Measurements from ENCODE around the gene RXRA. TPM values are rescaled to one million over a fixed set of nuclear protein-coding genes. Genes with fewer than 3 reads are reported as not detected.

The RXRA gene
- total and polyA plus RNA-seq, 2 of the 13 experiments (the other 11 are each of a cell fraction or from before 2014, with no cell fraction given), result 18.9 to 29.2 TPM

DNA sequence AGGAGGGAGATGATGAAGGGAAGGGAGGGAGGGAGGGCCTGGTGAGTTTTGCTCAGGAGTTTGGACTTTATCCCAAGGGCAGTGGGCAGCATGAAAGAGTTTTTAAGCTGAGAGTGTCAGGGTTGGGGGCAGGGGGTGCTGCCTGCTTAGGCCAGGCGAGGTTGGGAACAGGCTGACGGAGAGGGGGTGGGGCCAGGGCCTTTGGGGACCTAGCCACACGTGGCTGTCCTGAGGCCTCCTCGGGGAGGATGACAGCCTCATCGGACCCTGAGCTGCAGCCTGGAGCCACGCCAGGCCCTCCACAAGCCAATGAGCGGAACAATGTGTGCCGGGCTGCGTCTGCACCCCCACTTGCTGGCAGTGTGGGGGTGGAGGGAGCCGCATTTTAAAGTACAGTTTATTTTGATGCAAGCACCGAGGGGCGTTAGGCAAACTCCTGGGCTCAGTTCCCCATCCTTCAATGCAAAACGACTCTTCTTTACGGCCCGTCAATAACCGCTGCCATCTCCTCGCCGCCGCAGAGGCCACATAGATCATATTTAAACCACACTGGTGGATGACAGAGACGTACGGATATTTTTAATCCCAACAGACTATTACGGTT is 5.3 kb upstream of the RXRA start (continued):
- TF ChIP-seq ZNF367 (CRISPR knock-in tag; IDR thresholded peaks at IDR 0.05; ENCODE audit: borderline replicate concordance), result no peak
- TF ChIP-seq MAFK (conservative IDR thresholded peaks at IDR 0.05 in 1 of 2, IDR thresholded peaks at IDR 0.05 in 1 of 2; ENCODE audit: low read length in 2 of 2), result no peak
- no peak for TF ChIP-seq HNRNPL (IDR thresholded peaks at IDR 0.05; ENCODE audit: low read depth, low read length)
- TF ChIP-seq, protein P1, sequence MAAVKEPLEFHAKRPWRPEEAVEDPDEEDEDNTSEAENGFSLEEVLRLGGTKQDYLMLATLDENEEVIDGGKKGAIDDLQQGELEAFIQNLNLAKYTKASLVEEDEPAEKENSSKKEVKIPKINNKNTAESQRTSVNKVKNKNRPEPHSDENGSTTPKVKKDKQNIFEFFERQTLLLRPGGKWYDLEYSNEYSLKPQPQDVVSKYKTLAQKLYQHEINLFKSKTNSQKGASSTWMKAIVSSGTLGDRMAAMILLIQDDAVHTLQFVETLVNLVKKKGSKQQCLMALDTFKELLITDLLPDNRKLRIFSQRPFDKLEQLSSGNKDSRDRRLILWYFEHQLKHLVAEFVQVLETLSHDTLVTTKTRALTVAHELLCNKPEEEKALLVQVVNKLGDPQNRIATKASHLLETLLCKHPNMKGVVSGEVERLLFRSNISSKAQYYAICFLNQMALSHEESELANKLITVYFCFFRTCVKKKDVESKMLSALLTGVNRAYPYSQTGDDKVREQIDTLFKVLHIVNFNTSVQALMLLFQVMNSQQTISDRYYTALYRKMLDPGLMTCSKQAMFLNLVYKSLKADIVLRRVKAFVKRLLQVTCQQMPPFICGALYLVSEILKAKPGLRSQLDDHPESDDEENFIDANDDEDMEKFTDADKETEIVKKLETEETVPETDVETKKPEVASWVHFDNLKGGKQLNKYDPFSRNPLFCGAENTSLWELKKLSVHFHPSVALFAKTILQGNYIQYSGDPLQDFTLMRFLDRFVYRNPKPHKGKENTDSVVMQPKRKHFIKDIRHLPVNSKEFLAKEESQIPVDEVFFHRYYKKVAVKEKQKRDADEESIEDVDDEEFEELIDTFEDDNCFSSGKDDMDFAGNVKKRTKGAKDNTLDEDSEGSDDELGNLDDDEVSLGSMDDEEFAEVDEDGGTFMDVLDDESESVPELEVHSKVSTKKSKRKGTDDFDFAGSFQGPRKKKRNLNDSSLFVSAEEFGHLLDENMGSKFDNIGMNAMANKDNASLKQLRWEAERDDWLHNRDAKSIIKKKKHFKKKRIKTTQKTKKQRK (IDR thresholded peaks at IDR 0.05; ENCODE audit: low read length), result no peak
- no peak for TF ChIP-seq GATA4 (IDR thresholded peaks at IDR 0.05; ENCODE audit: borderline replicate concordance, low read depth)
- TF ChIP-seq ZNF354B (CRISPR knock-in tag; IDR thresholded peaks at IDR 0.05), result no peak
- TF ChIP-seq PAXIP1 (CRISPR knock-in tag; conservative IDR thresholded peaks at IDR 0.05), result peak; percentile 87
- no peak for TF ChIP-seq ZNF496 (CRISPR knock-in tag; IDR thresholded peaks at IDR 0.05; ENCODE audit: insufficient replicate concordance)
- no peak for TF ChIP-seq ZEB1 (IDR thresholded peaks at IDR 0.05; ENCODE audit: insufficient replicate concordance, low read depth)
- no peak for TF ChIP-seq ZSCAN31 (CRISPR knock-in tag; IDR thresholded peaks at IDR 0.05; ENCODE audit: low read depth)
- no peak for TF ChIP-seq ATF7-NPFF (CRISPR knock-in tag; IDR thresholded peaks at IDR 0.05; ENCODE audit: low read depth)
- TF ChIP-seq, protein P2, sequence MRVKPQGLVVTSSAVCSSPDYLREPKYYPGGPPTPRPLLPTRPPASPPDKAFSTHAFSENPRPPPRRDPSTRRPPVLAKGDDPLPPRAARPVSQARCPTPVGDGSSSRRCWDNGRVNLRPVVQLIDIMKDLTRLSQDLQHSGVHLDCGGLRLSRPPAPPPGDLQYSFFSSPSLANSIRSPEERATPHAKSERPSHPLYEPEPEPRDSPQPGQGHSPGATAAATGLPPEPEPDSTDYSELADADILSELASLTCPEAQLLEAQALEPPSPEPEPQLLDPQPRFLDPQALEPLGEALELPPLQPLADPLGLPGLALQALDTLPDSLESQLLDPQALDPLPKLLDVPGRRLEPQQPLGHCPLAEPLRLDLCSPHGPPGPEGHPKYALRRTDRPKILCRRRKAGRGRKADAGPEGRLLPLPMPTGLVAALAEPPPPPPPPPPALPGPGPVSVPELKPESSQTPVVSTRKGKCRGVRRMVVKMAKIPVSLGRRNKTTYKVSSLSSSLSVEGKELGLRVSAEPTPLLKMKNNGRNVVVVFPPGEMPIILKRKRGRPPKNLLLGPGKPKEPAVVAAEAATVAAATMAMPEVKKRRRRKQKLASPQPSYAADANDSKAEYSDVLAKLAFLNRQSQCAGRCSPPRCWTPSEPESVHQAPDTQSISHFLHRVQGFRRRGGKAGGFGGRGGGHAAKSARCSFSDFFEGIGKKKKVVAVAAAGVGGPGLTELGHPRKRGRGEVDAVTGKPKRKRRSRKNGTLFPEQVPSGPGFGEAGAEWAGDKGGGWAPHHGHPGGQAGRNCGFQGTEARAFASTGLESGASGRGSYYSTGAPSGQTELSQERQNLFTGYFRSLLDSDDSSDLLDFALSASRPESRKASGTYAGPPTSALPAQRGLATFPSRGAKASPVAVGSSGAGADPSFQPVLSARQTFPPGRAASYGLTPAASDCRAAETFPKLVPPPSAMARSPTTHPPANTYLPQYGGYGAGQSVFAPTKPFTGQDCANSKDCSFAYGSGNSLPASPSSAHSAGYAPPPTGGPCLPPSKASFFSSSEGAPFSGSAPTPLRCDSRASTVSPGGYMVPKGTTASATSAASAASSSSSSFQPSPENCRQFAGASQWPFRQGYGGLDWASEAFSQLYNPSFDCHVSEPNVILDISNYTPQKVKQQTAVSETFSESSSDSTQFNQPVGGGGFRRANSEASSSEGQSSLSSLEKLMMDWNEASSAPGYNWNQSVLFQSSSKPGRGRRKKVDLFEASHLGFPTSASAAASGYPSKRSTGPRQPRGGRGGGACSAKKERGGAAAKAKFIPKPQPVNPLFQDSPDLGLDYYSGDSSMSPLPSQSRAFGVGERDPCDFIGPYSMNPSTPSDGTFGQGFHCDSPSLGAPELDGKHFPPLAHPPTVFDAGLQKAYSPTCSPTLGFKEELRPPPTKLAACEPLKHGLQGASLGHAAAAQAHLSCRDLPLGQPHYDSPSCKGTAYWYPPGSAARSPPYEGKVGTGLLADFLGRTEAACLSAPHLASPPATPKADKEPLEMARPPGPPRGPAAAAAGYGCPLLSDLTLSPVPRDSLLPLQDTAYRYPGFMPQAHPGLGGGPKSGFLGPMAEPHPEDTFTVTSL (CRISPR knock-in tag; IDR thresholded peaks at IDR 0.05; ENCODE audit: borderline replicate concordance), result no peak
- TF ChIP-seq, protein P3, sequence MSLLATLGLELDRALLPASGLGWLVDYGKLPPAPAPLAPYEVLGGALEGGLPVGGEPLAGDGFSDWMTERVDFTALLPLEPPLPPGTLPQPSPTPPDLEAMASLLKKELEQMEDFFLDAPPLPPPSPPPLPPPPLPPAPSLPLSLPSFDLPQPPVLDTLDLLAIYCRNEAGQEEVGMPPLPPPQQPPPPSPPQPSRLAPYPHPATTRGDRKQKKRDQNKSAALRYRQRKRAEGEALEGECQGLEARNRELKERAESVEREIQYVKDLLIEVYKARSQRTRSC (CRISPR knock-in tag; IDR thresholded peaks at IDR 0.05; ENCODE audit: low read depth), result no peak
- TF ChIP-seq ZNF264 (CRISPR knock-in tag; IDR thresholded peaks at IDR 0.05), result no peak
- TF ChIP-seq RNF2 (conservative IDR thresholded peaks at IDR 0.05; ENCODE audit: low read depth), result no peak
- TF ChIP-seq ZNF749 (CRISPR knock-in tag; IDR thresholded peaks at IDR 0.05; ENCODE audit: borderline replicate concordance), result no peak
